Lower leg skin (tissue), 4 donors: ENCODE measurements around the gene SH2D5. TPM values are rescaled to one million over a fixed set of nuclear protein-coding genes. Genes with fewer than 3 reads are reported as not detected.

Experiments
- DNase-seq, 2 donors: peaks; one replicate each; pipeline ENCODE4 v3.0.0-alpha.2; 2019; ENCODE audit warnings: low spot score in 2 of 2
- H3K4me3 ChIP-seq: fragments of 200-600 bp; sonication (generic); 2 replicates; pipeline ENCODE4 v1.5.1; 2017; ENCODE audit warnings: mild to moderate bottlenecking, low read depth; ENCODE audit not compliant: poor library complexity, severe bottlenecking
- CTCF ChIP-seq, 3 donors: fragments of 450-650 bp; IDR thresholded peaks; one replicate each; pipeline ENCODE4 v1.5.1; 2016; ENCODE audit warnings: antibody characterized with exemption in 3 of 3, mild to moderate bottlenecking in 3 of 3, moderate library complexity in 2 of 3
- POLR2A ChIP-seq, 2 donors: fragments of 450-650 bp; IDR thresholded peaks; one replicate each; pipeline ENCODE4 v1.6.1; 2016 to 2017; ENCODE audit warnings: antibody characterized with exemption in 2 of 2, mild to moderate bottlenecking in 1 of 2, moderate library complexity in 1 of 2
- WGBS, 2 donors: methylation state at CpG; one replicate each; pipeline ENCODE4 v1.1.5; 2018; 5-methylcytosine and 5-hydroxymethylcytosine counted together
- intact Hi-C: fragments of 100-400 bp; cut with DNase I; formaldehyde crosslinking; loops from one replicate; pipeline ENCODE4 v1.15.0; 2023; ENCODE audit warnings: low total_unique reads
- total RNA-seq, 4 donors: library from RNA; depleted of rRNA; stranded (reverse); fragments of >200 nt; gene quantifications; one replicate each; pipeline ENCODE4 v1.1.0, GENCODE V29; 2016

Gene SH2D5
- total RNA-seq, 4 donors from 2014 or later, result 0.11 to 1.0 (median 0.18) TPM

- 89 to 92% methylated on average over 3 of the region's 3 CpGs for WGBS, 2 donors
- no peak for DNase-seq
- no peak for TF ChIP-seq CTCF (IDR thresholded peaks at IDR 0.05)
- TF ChIP-seq POLR2A (IDR thresholded peaks at IDR 0.05), result no peak
- H3K4me3 ChIP-seq, result no peak overlapping the region
- intact Hi-C loops, result no loop called here
These were observed 30.9 kb upstream of the SH2D5 start for GRCh38 chr1:20763417-20763816.

- 90 to 94% methylated on average over 6 of the region's 6 CpGs for WGBS, 2 donors
- TF ChIP-seq POLR2A (IDR thresholded peaks at IDR 0.05), result no peak
- no peak for TF ChIP-seq CTCF (IDR thresholded peaks at IDR 0.05)
- H3K4me3 ChIP-seq, result no peak overlapping the region
- intact Hi-C loops, result no loop called here
- no peak for DNase-seq
These were observed 27.8 kb upstream of the SH2D5 start for GRCh38 chr1:20760322-20760721.

GRCh38 chr1:20753589-20753988, 21.1 kb upstream of the SH2D5 start:
- DNase-seq, result no peak
- 91 to 96% methylated on average over 3 of the region's 3 CpGs for WGBS, 2 donors
- H3K4me3 ChIP-seq, result no peak overlapping the region
- intact Hi-C loops, result no loop called here
- TF ChIP-seq POLR2A (IDR thresholded peaks at IDR 0.05), result no peak
- TF ChIP-seq CTCF (IDR thresholded peaks at IDR 0.05), result no peak

- intact Hi-C loops, result no loop called here
- no peak overlapping the region for H3K4me3 ChIP-seq
- no peak for TF ChIP-seq CTCF (IDR thresholded peaks at IDR 0.05)
- TF ChIP-seq POLR2A (IDR thresholded peaks at IDR 0.05), result no peak
- DNase-seq, result no peak
- WGBS, 2 donors, result 89 to 93% methylated on average over 3 of the region's 3 CpGs
These were observed 19.0 kb upstream of the SH2D5 start for GRCh38 chr1:20751462-20751990.

- TF ChIP-seq CTCF (IDR thresholded peaks at IDR 0.05), result no peak
- no peak for TF ChIP-seq POLR2A (IDR thresholded peaks at IDR 0.05)
- DNase-seq, result no peak
- intact Hi-C loops, result no loop called here
- H3K4me3 ChIP-seq, result no peak overlapping the region
These were observed 10.2 kb upstream of the SH2D5 start for GRCh38 chr1:20742671-20743070.

GRCh38 chr1:20740781-20741180, 8.3 kb upstream of the SH2D5 start:
- TF ChIP-seq POLR2A (IDR thresholded peaks at IDR 0.05), result no peak
- no peak for TF ChIP-seq CTCF (IDR thresholded peaks at IDR 0.05)
- intact Hi-C loops, result no loop called here
- no peak for DNase-seq
- H3K4me3 ChIP-seq, result no peak overlapping the region
- 93% methylated on average over 2 of the region's 2 CpGs for WGBS, 2 donors
